ENCODE data around the gene RIT2. TPM values are rescaled to one million over a fixed set of nuclear protein-coding genes. Genes with fewer than 3 reads are reported as not detected.

Gene RIT2
- total RNA-seq, 4 donors from 2014 or later, result not detected

- DNase-seq (ENCODE audit: low spot score) (no peak), ATAC-seq (ENCODE audit: low FRiP score) (no peak)
- no peak for TF ChIP-seq CTCF (IDR thresholded peaks at IDR 0.05)
These were observed 113.7 kb downstream of the RIT2 start for GRCh38 chr18:43001821-43002220.

- DNase-seq (ENCODE audit: low spot score), result no peak
- TF ChIP-seq CTCF (IDR thresholded peaks at IDR 0.05), result no peak
- no peak for ATAC-seq (ENCODE audit: low FRiP score)
These were observed 118.7 kb downstream of the RIT2 start for GRCh38 chr18:42996824-42997223.

GRCh38 chr18:42980426-42980825 is 135.1 kb downstream of the RIT2 start:
- DNase-seq (ENCODE audit: low spot score) (no peak), ATAC-seq (ENCODE audit: low FRiP score) (no peak)
- TF ChIP-seq CTCF (IDR thresholded peaks at IDR 0.05), result no peak

DNA sequence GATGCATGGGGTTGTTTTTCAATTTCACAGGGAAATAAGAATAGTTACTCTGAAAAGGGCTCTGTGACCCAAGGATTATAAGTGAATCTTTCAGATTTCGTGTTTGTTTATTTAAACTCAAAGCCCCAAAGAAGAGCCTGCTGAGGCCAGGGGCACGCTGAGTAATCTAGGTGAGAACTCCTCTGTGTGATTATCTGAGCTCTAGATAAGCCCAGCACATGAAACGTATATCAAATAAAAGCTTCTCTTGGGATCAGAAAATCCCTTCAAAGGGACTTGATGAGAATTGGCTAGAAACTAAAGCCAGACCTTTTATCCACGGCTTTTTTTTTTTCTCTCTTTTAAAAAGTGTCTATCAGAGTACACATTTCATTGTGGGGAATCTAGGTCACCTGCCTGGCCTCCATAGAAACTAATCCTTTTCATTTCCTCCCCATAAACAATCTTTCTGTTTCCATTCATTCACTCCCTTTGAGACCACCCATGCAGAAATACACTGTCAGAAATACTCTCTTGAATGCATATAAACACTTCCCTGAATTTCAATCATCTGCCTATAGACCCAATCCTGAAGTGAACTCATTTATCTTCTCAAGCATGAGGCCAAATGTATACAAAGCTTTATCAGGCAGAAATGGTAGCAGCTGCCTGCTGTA is 137.4 kb downstream of the RIT2 start:
- no peak for TF ChIP-seq CTCF (IDR thresholded peaks at IDR 0.05)
- no peak for ATAC-seq (ENCODE audit: low FRiP score)
- no peak for DNase-seq (ENCODE audit: low spot score)

GRCh38 chr18:42976869-42977590 is 138.5 kb downstream of the RIT2 start:
- DNase-seq (ENCODE audit: low spot score) (no peak), ATAC-seq (ENCODE audit: low FRiP score) (no peak)
- TF ChIP-seq CTCF (IDR thresholded peaks at IDR 0.05), result no peak

- DNase-seq (ENCODE audit: low spot score) (no peak), ATAC-seq (ENCODE audit: low FRiP score) (no peak)
- TF ChIP-seq CTCF (IDR thresholded peaks at IDR 0.05), result no peak
These were observed 146.1 kb downstream of the RIT2 start for GRCh38 chr18:42969366-42969765.

GRCh38 chr18:42961298-42961697 is 154.2 kb downstream of the RIT2 start:
- ATAC-seq (ENCODE audit: low FRiP score), result no peak
- no peak for TF ChIP-seq CTCF (IDR thresholded peaks at IDR 0.05)
- DNase-seq (ENCODE audit: low spot score), result no peak
